Measurements from ENCODE around the gene GARIN6.
"Not testable (repeated sequence)": the region's sequence is repeated elsewhere in the genome, so short reads cannot be mapped to it uniquely, and the experiment has no call there.

The GARIN6 gene

GRCh38 chr12:99647453-99647852 is at the start of gene GARIN6:
TSS of gene GARIN6 (plus strand) at chr12:99647753. CDS start at chr12:99648175, 422 bp downstream.
- Histone ChIP-seq H3K36me3 (ENCODE audit: control insufficient read depth, insufficient read depth, low read length) (no peaks in the 10 kb centered on the region), H3K9me3 (ENCODE audit: control insufficient read depth, insufficient read depth, low read length) (no peaks in the 10 kb centered on the region), H3K27me3 (ENCODE audit: control insufficient read depth, insufficient read depth, low read length) (no peaks in the 10 kb centered on the region), H3K9ac (ENCODE audit: low read depth, low read length) (no peak within 1 kb of the TSS), H3K4me1 (ENCODE audit: control insufficient read depth, insufficient read depth, low read length) (no peaks in the 10 kb centered on the region), H3K4me3 (ENCODE audit: low read depth, low read length) (no peak within 1 kb of the TSS)

GRCh38 chr12:99598785-99599184 is 48.8 kb upstream of the GARIN6 start:
- Histone ChIP-seq H3K9ac (ENCODE audit: low read depth, low read length) (no peak overlapping the region), H3K4me3 (ENCODE audit: low read depth, low read length) (no peak overlapping the region), H3K36me3 (ENCODE audit: control insufficient read depth, insufficient read depth, low read length) (no peaks in the 10 kb centered on the region), H3K27me3 (ENCODE audit: control insufficient read depth, insufficient read depth, low read length) (no peaks in the 10 kb centered on the region), H3K4me1 (ENCODE audit: control insufficient read depth, insufficient read depth, low read length) (no peaks in the 10 kb centered on the region), H3K9me3 (ENCODE audit: control insufficient read depth, insufficient read depth, low read length) (no peaks in the 10 kb centered on the region)

- H3K4me1 ChIP-seq (ENCODE audit: control insufficient read depth, insufficient read depth, low read length) = no peaks in the 10 kb centered on the region
- H3K9ac ChIP-seq (ENCODE audit: low read depth, low read length) = no peak overlapping the region
- no peaks in the 10 kb centered on the region for H3K9me3 ChIP-seq (ENCODE audit: control insufficient read depth, insufficient read depth, low read length)
- H3K36me3 ChIP-seq (ENCODE audit: control insufficient read depth, insufficient read depth, low read length) = no peaks in the 10 kb centered on the region
- H3K27me3 ChIP-seq (ENCODE audit: control insufficient read depth, insufficient read depth, low read length) = no peaks in the 10 kb centered on the region
- H3K4me3 ChIP-seq (ENCODE audit: low read depth, low read length) = no peak overlapping the region
Measured at GRCh38 chr12:99600388-99600787, 47.2 kb upstream of the GARIN6 start.

- Histone ChIP-seq H3K36me3 (ENCODE audit: control insufficient read depth, insufficient read depth, low read length) (no peaks in the 10 kb centered on the region), H3K4me1 (ENCODE audit: control insufficient read depth, insufficient read depth, low read length) (peaks cover 7% of the 10 kb centered on the region), H3K9ac (ENCODE audit: low read depth, low read length) (no peak overlapping the region), H3K4me3 (ENCODE audit: low read depth, low read length) (no peak overlapping the region), H3K27me3 (ENCODE audit: control insufficient read depth, insufficient read depth, low read length) (no peaks in the 10 kb centered on the region), H3K9me3 (ENCODE audit: control insufficient read depth, insufficient read depth, low read length) (no peaks in the 10 kb centered on the region)
Measured at GRCh38 chr12:99609455-99610181, 37.9 kb upstream of the GARIN6 start.

GRCh38 chr12:99611117-99611516 is 36.4 kb upstream of the GARIN6 start:
- Histone ChIP-seq H3K27me3 (ENCODE audit: control insufficient read depth, insufficient read depth, low read length) (no peaks in the 10 kb centered on the region), H3K9ac (ENCODE audit: low read depth, low read length) (no peak overlapping the region), H3K9me3 (ENCODE audit: control insufficient read depth, insufficient read depth, low read length) (no peaks in the 10 kb centered on the region), H3K4me3 (ENCODE audit: low read depth, low read length) (no peak overlapping the region), H3K36me3 (ENCODE audit: control insufficient read depth, insufficient read depth, low read length) (no peaks in the 10 kb centered on the region), H3K4me1 (ENCODE audit: control insufficient read depth, insufficient read depth, low read length) (peaks cover 7% of the 10 kb centered on the region)

GRCh38 chr12:99611599-99611998 is 36.0 kb upstream of the GARIN6 start:
- Histone ChIP-seq H3K4me1 (ENCODE audit: control insufficient read depth, insufficient read depth, low read length) (peaks cover 7% of the 10 kb centered on the region), H3K4me3 (ENCODE audit: low read depth, low read length) (no peak overlapping the region), H3K36me3 (ENCODE audit: control insufficient read depth, insufficient read depth, low read length) (no peaks in the 10 kb centered on the region), H3K9me3 (ENCODE audit: control insufficient read depth, insufficient read depth, low read length) (no peaks in the 10 kb centered on the region), H3K9ac (ENCODE audit: low read depth, low read length) (no peak overlapping the region), H3K27me3 (ENCODE audit: control insufficient read depth, insufficient read depth, low read length) (no peaks in the 10 kb centered on the region)

GRCh38 chr12:99618657-99619056 is 28.9 kb upstream of the GARIN6 start:
- H3K4me1 ChIP-seq (ENCODE audit: control insufficient read depth, insufficient read depth, low read length) = no peaks in the 10 kb centered on the region
- H3K4me3 ChIP-seq (ENCODE audit: low read depth, low read length) = no peak overlapping the region
- no peaks in the 10 kb centered on the region for H3K27me3 ChIP-seq (ENCODE audit: control insufficient read depth, insufficient read depth, low read length)
- no peaks in the 10 kb centered on the region for H3K9me3 ChIP-seq (ENCODE audit: control insufficient read depth, insufficient read depth, low read length)
- no peak overlapping the region for H3K9ac ChIP-seq (ENCODE audit: low read depth, low read length)
- no peaks in the 10 kb centered on the region for H3K36me3 ChIP-seq (ENCODE audit: control insufficient read depth, insufficient read depth, low read length)

- Histone ChIP-seq H3K4me3 (ENCODE audit: low read depth, low read length) (no peak overlapping the region), H3K36me3 (ENCODE audit: control insufficient read depth, insufficient read depth, low read length) (no peaks in the 10 kb centered on the region)
Measured at GRCh38 chr12:99619389-99620158, 28.0 kb upstream of the GARIN6 start.

GRCh38 chr12:99620159-99620479 is 27.4 kb upstream of the GARIN6 start:
- H3K4me1 ChIP-seq (ENCODE audit: control insufficient read depth, insufficient read depth, low read length) = no peaks in the 10 kb centered on the region
- H3K4me3 ChIP-seq (ENCODE audit: low read depth, low read length) = no peak overlapping the region
- H3K36me3 ChIP-seq (ENCODE audit: control insufficient read depth, insufficient read depth, low read length) = no peaks in the 10 kb centered on the region
- H3K9me3 ChIP-seq (ENCODE audit: control insufficient read depth, insufficient read depth, low read length) = no peaks in the 10 kb centered on the region
- H3K9ac ChIP-seq (ENCODE audit: low read depth, low read length) = no peak overlapping the region
- no peaks in the 10 kb centered on the region for H3K27me3 ChIP-seq (ENCODE audit: control insufficient read depth, insufficient read depth, low read length)

More at GRCh38 chr12:99619389-99620158, 28.0 kb upstream of the GARIN6 start:
- no peak overlapping the region for H3K9ac ChIP-seq (ENCODE audit: low read depth, low read length)
- no peaks in the 10 kb centered on the region for H3K4me1 ChIP-seq (ENCODE audit: control insufficient read depth, insufficient read depth, low read length)
- H3K27me3 ChIP-seq (ENCODE audit: control insufficient read depth, insufficient read depth, low read length) = no peaks in the 10 kb centered on the region
- no peaks in the 10 kb centered on the region for H3K9me3 ChIP-seq (ENCODE audit: control insufficient read depth, insufficient read depth, low read length)

GRCh38 chr12:99624591-99624990 is 23.0 kb upstream of the GARIN6 start:
- H3K27me3 ChIP-seq (ENCODE audit: control insufficient read depth, insufficient read depth, low read length); H3K36me3 ChIP-seq (ENCODE audit: control insufficient read depth, insufficient read depth, low read length); H3K9me3 ChIP-seq (ENCODE audit: control insufficient read depth, insufficient read depth, low read length); H3K4me3 ChIP-seq (ENCODE audit: low read depth, low read length); H3K4me1 ChIP-seq (ENCODE audit: control insufficient read depth, insufficient read depth, low read length); H3K9ac ChIP-seq (ENCODE audit: low read depth, low read length): not testable (repeated sequence)

- H3K9me3 ChIP-seq (ENCODE audit: control insufficient read depth, insufficient read depth, low read length) = no peaks in the 10 kb centered on the region
- no peaks in the 10 kb centered on the region for H3K36me3 ChIP-seq (ENCODE audit: control insufficient read depth, insufficient read depth, low read length)
- H3K27me3 ChIP-seq (ENCODE audit: control insufficient read depth, insufficient read depth, low read length) = no peaks in the 10 kb centered on the region
- H3K4me3 ChIP-seq (ENCODE audit: low read depth, low read length) = no peak overlapping the region
- no peak overlapping the region for H3K9ac ChIP-seq (ENCODE audit: low read depth, low read length)
- H3K4me1 ChIP-seq (ENCODE audit: control insufficient read depth, insufficient read depth, low read length) = no peaks in the 10 kb centered on the region
Measured at GRCh38 chr12:99627459-99627858, 20.1 kb upstream of the GARIN6 start.

GRCh38 chr12:99644629-99645028 is 2.9 kb upstream of the GARIN6 start:
- no peaks in the 10 kb centered on the region for H3K9me3 ChIP-seq (ENCODE audit: control insufficient read depth, insufficient read depth, low read length)
- no peak overlapping the region for H3K4me3 ChIP-seq (ENCODE audit: low read depth, low read length)
- H3K9ac ChIP-seq (ENCODE audit: low read depth, low read length) = no peak overlapping the region
- H3K36me3 ChIP-seq (ENCODE audit: control insufficient read depth, insufficient read depth, low read length) = no peaks in the 10 kb centered on the region
- H3K4me1 ChIP-seq (ENCODE audit: control insufficient read depth, insufficient read depth, low read length) = no peaks in the 10 kb centered on the region
- H3K27me3 ChIP-seq (ENCODE audit: control insufficient read depth, insufficient read depth, low read length) = no peaks in the 10 kb centered on the region
